Dermis blood vessel endothelial cell (primary cell): ENCODE data around the gene AKR1B15. TPM values are rescaled to one million over a fixed set of nuclear protein-coding genes. Genes with fewer than 3 reads are reported as not detected.
A peak's percentile ranks its signal among the peaks of the same experiment; 100 is the strongest.
"Not testable (repeated sequence)": the region's sequence is repeated elsewhere in the genome, so short reads cannot be mapped to it uniquely, and the experiment has no call there.

ENCODE experiments used
- DNase-seq: peaks from one replicate; pipeline ENCODE4 v3.0.0; 2010
- total RNA-seq: library from RNA; depleted of rRNA; stranded (reverse); fragments of >200 nt; gene quantifications from 2 replicates; pipeline ENCODE4 v1.2.3, GENCODE V29; 2014

Gene AKR1B15
- not detected in 2 replicates for total RNA-seq

DNA sequence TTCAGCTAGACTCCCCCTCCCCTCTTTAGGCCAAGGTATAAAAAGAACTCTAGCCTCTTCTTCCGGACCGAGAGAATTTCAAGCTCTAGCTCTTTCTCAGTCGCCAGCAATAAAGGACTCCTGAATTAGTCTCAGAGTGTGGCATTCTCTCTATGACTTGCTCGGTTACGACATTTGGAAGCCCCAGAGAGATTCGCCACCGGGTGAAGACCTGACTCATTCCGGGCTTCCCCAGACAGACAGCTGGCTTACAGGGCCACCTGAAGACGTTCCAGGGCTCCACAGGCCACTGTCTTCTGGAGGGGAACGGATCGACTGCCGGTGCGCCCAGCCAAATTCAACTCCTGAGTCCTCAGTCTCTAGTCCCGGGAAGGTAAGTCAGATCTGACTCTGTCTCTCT lies at the start of gene AKR1B15:
Gene AKR1B15, plus strand, starts transcription at position 234 of the 400 bp plus-strand sequence. CDS start 15,510 bp downstream, outside the sequence.
- DNase-seq, result no peak

DNA sequence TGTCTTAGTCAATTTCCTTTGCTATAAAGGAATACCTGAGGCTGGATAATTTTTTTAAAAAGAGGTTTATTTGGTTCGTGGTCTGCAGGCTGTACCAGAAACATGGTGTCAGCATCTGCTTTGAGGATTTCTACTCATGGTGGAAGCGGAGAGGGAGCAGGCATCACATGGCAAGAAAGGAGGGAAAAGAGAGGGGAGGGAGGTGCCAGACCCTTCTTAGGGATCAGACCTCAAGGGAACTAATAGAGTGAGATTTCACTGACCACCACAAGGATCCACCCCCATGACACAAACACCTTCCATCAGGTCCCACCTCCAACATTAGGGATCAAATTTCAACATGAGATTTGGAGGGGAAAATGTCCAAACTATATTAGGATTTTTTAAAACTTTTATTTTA lies 48.5 kb upstream of the AKR1B15 start:
- DNase-seq, result no peak

DNA sequence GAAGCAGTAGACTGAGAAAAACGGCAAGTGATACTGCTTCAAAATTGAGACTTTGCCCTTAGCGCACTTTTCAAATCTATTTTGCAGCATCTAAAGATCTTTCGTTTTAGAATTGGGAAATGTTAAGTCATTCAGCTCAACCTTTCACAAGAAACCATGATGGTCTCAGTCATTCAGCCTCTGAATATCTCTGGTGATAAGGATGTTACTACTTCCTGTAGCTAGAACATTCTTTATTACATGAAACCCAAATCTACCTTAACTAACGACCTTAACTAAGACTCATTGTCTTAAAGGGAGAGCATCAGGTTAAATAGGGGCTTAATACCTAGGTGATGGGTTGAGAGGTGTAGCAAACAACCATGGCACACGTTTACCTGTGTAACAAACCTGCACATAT lies 47.9 kb upstream of the AKR1B15 start:
- no peak for DNase-seq

DNA sequence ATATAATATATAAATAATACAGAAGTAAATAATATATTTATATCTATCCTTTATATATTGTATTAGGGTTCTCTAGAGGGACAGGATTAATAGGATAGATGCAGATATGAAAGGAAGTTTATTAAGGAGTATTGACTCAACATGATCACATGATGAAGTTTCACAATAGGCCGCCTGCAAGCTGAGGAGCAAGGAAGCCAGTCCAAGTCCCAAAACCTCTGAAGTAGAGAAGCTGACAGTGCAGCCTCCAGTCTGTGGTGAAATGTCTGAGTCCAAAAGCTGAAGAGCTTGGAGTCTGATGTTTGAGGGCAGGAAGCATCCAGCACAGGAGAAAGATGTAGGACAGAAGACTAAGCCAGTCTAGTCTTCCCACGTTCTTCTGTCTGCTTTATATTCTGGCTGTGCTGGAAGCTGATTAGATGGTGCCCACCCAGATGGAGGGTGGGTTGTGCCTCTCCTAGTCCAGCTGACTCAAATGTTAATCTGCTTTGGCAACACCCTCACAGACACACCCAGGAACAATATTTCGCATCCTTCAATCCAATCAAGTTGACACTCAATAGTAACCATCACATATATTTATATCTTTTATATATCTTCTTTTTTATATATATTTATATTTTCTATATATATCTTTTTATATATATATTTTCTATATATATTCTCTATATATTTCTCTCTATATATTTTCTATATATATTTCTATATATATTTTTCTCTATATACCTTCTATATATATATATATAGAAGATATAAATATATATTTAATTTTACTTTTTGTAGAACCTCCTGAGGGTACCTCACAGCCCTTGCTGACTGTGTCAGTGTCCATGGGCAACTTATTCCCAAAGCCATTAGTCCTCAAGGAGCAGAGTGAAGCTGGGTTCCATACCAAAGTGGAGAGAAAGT lies 46.2 kb upstream of the AKR1B15 start:
- no peak for DNase-seq

DNA sequence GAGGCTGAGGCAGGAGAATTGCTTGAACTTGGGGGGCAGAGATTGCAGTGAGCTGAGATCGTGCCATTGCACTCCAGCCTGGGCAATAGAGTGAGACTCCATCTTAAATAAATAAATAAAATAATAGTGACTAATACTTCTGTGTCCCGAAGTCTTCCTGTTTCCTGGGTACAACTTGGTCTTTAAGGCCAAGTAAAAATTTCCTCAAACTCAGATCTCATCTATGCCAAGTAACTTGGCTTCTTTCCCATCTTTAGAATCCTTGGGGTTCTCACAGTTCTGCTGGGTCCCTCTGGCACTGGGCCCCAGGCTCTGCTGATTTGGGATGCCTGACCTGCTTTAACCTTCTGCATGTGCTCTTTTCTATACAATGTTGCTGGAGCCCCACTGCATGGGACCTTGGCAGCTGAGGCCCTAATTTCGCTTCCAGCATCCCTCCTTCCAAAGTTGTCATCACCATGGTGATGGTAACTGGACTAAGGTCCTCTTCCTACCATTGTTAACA lies 44.2 kb upstream of the AKR1B15 start:
- DNase-seq, result peak; percentile 48

DNA sequence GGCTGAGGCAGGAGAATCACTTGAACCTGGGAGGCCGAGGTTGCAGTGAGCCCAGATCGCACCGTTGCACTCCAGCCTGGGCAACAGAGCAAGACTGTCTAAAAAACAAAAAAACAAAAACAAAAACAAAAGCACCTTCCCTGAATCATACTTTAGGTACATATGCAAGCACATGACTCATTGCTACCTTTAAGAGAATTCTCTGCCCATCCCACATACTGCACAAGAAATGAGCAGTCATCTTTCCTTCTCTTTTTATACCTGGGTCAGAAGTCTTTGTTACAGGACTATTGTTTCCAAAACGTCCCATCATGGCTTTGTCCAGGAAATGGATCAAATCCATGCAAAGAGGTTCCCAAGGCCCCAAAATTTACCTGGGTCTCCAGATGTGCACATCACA lies 43.1 kb upstream of the AKR1B15 start:
- no peak for DNase-seq

DNA sequence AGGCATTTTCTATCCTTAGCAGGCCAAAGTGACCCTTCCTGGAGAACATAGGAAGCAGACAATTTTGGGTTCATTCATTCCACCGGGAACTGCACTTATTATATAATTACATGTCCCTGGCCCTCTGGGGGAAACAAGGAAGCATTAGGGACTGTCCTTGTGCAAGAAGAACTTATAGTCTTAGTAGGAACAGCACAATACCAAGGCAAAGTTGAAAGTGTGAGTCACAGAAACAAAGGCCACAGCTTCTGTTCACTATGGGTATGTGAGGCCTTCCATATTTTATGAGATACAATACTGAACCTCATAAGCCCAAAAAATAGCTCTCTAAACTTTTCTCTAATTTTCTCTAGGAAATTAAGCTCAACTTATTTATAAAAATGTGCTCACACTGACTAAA lies 39.9 kb upstream of the AKR1B15 start:
- DNase-seq, result no peak

DNA sequence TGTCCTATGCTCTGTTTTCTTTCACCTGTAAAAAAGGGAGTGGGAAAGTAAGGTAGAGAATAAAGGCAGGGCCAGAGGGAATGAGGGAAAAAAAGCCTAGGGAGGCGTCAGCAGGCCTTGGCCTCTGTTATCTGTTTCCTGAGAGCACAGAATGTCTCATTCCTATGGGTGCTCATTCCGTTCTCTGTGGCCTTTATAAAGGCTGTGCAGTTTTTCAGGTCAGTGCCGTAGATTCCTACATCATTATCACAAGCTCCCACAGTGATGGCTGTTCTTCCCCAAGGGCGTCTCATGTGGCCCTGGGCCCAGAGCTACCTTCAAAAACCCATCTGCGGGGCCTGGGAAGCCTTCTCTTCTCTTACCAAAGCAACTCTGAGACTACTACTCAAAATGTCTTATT lies 38.3 kb upstream of the AKR1B15 start:
- no peak for DNase-seq

DNA sequence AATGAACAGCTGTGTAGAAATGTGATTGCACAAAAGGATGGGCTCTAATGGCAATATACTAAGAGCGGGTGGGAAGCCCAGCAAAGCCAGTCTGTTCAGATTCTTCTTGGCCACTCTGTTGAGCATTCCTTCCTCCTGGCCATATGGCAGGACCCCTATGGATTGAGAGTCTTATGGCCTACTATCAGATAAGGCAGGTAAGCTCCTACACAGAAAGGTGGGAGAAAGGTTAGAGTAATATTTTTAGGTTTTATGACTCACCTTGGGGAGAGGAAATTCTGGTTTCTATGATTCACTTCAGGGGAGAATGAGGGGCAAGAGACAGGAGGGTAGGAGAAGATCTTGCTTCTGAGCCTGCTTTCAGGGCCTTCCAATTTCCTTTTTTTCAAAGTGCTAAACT lies 36.6 kb upstream of the AKR1B15 start:
- DNase-seq, result no peak

DNA sequence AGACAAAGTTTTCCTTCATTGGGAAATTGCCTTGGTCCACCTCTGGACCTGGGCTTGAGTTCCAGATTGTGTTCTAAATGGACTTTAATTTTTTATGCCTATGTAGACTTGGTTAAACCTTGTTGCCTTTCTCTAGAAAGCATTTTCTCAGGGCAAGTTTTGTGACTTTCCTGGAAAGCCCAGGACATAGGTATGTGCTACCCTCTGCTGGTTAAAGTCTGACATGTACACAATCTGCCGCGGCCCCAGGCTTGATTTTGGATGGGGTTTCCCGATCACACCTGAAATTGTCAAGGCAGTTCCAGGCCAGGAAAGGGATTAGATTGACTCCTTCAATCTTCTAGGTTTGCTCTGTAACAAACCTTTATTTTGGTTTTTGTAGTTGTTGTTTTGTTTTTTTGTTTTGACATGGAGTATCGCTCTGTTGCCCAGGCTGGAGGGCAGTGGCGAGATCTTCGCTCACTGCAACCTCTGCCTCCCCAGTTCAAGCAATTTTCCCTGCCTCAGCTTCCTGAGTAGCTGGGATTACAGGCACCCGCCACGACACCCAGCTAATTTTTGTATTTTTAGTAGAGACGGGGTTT lies 35.6 kb upstream of the AKR1B15 start:
- DNase-seq, result peak; percentile 73

DNA sequence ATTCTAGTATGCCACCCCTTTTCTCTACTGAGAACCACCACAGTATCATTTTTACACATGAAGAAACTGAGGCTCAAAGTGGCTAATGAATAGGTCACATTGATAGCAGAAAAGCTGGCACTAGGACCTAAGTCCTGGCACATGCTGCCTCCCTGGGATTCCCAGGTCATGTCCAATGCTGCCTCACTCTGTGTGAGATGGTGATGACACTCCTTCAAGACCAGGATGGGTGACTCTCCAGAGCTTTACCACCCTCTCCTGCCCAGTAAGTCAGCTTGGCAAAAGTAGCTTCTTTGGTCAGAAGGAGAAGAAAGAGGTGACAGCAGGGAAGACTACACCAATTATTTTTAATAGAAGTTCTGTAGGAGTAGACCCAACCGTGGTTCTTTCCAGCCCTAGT lies 34.8 kb upstream of the AKR1B15 start:
- DNase-seq, result no peak

DNA sequence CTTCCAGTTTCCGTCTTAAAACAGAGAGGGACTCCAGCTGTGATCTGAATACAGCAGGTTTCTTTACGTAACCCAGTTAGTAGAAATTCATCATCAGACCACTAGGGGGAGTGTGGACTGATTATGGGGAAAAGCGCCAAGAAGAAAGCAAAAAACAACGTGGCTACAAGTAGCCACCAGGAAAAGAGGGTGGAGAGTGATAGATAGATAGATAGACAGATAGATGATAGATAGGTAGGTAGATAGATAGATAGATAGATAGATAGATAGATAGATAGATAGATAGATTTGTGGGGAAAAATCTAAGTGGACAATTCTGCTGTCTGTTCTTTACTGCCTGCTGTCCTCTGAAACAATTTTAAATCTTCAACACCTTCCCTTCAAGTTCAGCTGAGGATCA lies 34.2 kb upstream of the AKR1B15 start:
- DNase-seq, result peak; percentile 93

DNA sequence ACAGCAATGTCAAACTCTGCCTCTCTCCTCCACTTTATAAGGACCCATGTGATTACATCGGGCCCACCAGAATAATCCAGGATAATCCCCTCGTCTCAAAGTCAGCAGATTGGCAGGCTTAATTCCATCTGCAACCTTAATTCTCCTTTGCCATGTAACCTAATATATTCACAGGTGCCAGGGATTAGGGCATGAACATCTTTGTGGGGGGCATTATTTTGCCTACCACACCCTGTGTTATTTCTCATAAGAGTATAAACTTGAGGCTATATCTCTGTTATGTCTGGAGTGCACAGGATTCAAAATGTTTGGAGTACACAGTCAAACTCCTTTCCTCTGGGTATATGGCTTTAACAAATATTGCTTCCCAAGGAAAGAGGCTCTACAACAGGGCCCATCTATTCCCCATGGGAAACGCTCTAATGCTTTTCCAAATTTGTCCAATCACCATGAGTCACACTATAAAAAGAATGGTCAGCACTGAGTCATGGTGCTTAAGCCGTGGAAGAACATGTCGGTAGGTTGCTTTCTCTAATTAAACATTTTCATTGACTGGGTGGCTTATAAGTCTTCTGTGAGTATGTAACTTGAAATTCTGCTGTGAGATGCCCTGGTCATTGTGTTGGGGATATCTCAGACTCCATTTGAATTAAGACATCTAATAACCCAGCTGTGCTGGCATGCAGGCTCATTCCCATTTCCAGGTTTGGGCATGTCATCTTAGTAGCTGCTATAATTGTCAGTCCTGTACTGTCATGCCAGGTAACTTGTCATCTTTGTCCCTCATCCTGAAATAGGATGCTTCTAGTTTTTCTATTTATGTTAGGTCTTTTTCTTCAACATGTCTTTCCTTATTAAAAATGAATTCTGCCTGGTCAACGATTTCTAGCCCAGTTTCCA lies 33.1 kb upstream of the AKR1B15 start:
- DNase-seq, result peak; percentile 75

DNA sequence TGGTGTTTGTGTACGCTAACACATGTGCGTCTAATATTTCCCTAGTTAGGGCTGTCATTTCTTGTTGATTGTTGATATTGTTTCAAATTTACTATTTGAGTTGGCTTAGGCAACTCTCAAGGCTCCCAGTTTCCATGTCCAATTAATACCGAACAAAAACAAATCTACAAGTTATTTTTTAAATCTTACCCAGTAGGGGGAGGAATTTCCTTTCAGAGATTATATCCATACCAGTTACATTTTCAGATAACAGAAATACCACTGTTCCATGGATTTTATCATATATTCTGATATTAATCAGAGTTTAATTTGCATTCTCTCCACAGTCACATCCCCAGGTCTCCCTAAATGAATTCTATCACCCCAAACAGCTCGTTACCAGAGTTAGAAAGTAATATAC lies 28.8 kb upstream of the AKR1B15 start:
- DNase-seq, result peak; percentile 29

DNA sequence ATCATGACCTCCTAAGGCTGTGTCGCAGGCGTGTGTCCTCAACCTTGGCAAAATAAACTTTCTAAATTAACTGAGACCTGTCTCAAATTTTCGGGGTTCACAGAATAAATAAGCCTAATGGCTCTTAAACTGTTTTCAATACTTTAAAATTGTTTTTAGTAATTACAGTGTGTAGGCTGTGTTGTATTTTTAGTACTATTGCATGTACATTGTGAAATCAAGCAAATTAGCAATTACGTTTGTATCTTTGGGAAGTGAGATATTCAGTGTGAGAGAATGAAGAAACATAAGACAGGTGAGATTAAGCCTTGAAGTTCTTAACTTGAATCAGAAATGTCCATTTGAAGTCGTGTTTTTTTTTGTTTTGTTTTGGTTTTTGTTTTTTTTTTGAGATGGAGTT lies 26.3 kb upstream of the AKR1B15 start:
- DNase-seq, result no peak

DNA sequence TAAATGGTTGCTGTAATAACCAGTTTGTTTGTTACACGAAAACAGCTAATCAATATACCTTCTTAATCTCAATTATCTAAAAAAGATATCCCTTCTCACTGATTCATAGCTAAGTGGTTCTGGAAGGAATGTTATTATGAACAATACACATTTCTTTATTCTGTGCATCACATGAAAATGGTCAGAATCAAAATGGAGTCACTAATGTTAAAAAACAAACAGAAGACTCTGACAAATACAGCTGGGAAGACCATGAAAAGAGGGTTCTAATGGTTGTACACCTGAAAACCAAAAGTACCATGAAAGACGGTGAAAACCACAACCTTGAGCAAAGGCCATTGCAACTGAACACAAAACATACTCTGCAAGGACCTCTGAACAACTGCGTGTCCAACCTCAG lies 23.5 kb upstream of the AKR1B15 start:
- not testable (repeated sequence) for DNase-seq

DNA sequence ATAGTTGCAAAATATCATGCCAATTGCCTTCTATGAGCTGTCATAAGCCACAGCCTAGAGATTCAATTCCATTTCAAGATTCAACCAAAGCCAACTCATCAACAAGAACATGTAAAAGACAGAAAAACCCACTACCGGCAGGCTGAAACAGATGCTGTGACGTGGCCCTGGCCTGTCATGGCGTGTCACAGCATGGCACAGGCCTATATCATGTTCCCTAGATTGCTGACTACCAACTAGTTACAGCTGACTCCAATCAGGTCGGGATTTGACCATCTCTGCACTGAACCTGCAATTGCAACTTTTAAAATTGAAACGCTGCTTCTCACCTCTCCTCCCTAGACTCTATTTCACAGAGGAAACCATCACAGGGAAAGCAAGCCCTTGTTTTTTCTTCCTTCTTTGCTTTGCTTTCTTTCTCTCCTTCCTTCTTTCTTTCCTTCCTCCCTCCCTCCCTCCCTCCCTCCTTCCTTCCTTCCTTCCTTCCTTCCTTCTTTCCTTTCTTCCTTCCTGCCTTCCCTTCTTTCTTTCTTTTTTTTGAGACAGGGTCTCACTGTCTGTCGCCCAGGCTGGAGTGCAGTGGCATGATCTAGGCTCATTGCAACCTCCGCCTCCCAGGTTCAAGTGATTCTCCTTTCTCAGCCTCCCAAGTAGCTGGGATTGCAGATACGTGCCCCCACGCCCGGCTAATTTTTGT lies 22.2 kb upstream of the AKR1B15 start:
- DNase-seq, result not testable (repeated sequence)

DNA sequence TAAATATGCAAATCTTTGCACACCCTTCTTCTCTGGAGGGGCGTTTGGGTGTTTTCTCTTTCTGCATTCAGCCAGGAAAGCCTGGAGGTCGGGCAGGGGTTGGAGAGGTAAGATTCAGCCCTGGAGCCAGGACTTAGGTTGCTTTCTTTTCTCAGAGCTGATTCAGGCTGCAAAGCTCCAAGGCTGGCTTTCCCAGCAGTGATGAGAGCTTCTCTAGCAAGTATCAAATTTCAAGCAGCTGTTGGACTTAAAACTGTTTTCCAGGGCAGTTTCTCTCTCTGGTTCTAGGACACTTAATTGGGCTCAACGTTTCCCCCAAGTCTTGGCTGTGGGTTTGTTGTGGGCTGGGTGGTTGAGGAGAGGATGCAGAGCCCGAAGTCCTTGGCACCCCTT lies 20.9 kb upstream of the AKR1B15 start:
- no peak for DNase-seq

DNA sequence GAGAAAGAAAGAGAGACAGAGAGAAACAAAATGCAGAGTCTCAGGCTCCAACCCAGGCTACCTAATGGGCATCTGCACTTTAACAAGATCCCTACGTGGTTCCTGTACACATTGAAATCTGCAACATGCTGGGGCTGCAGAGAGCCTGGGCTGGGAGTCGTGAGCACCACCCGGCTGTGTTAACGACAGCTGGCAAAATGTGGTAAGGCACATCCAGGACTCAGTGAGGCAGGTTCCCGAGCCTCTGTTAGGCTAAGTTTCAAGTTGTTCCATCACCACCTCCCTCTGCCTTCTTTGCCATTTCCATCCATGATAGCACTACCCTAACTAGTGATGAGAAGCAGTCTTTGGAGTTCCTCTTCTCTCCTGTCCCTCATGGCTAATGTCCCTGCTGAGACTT lies 20.2 kb upstream of the AKR1B15 start:
- no peak for DNase-seq

DNA sequence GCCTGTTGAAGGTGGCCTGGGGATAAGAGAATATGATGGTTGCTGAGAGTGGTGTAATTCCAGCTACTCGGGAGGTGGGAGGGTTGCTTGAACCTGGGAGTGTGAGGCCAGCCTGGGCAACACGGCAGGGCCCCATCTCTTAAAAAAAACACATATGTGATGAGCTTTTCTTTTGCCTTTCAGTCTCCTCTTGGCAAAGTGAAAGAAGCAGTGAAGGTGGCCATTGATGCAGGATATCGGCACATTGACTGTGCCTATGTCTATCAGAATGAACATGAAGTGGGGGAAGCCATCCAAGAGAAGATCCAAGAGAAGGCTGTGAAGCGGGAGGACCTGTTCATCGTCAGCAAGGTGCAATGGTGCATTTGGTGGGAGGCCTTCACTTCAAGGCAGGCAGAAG lies 18.4 kb upstream of the AKR1B15 start:
- DNase-seq, result no peak

DNA sequence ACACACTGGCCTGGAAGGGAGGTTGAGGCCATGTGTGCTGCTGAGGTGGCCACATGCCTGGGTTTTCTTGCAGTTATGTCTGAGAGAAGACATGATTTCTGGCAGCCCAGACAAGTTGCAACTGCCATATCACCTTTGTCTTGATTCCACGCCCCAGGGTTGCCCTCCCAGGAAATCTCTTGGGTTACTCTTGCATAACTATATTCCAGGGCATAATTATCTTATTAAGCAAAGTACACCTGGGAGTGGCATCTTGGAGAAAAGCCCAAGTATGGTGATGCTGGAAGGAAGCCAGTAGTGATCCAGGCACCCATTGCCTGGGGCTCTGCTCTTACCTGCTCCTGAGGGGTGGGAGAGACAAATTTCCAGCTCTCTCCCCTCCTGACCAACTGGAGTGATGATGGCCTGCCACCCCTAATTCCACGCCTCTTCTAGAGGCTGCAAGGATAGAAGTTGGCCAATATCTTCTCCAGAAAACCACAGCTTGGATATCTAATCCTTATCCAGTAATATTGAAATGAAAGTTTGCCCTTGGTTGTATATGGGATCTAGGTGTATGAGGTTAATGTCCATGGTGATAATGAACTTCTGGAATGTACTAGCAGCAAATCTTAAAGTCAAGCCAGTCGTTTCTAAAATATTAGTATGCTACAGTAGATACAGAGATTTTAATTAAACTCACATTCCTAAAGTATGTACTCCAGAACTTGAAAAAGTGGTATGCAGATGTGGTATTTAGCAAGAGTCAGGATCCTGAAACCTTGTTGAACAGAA lies 16.5 kb upstream of the AKR1B15 start:
- DNase-seq, result no peak

DNA sequence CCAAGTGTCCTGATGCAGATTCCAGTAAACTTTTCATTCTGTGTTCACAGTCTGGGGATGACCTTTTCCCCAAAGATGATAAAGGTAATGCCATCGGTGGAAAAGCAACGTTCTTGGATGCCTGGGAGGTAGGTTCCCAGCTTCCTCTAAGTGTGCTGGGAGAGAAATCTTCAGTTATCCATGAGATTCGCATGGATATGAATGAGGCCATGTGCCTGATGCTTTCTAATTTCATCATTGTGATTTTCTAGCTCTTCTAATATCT lies 16.0 kb upstream of the AKR1B15 start:
- no peak for DNase-seq
